GM21717 (cell line): ENCODE results near the gene CDRT15.
"Not testable (repeated sequence)": the region's sequence is repeated elsewhere in the genome, so short reads cannot be mapped to it uniquely, and the experiment has no call there.

Source experiments
- ATAC-seq: cut with Tn5 transposase; IDR thresholded peaks from one replicate; pipeline ENCODE4 v1.9.1; 2021; ENCODE audit warnings: mild to moderate bottlenecking, moderate library complexity; ENCODE audit not compliant: unreplicated experiment

Gene CDRT15

GRCh38 chr17:14209215-14209614, 27.4 kb downstream of the CDRT15 start:
- no peak for ATAC-seq

DNA sequence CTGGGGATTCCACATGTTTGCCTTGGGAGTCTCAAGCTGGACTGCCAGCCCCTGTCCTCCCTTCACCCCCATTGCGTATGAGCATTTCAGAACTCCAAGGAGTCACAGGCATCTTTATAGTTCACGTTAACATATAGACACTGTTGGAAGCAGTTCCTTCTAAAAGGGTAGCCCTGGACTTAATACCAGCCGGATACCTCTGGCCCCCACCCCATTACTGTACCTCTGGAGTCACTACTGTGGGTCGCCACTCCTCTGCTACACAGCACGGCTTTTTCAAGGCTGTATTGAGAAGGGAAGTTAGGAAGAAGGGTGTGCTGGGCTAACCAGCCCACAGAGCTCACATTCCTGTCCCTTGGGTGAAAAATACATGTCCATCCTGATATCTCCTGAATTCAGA, 28.9 kb downstream of the CDRT15 start:
- ATAC-seq = no peak

- no peak for ATAC-seq
Measured at GRCh38 chr17:14206891-14207290, 29.8 kb downstream of the CDRT15 start.

GRCh38 chr17:14205992-14206461, 30.6 kb downstream of the CDRT15 start:
- ATAC-seq = no peak

DNA sequence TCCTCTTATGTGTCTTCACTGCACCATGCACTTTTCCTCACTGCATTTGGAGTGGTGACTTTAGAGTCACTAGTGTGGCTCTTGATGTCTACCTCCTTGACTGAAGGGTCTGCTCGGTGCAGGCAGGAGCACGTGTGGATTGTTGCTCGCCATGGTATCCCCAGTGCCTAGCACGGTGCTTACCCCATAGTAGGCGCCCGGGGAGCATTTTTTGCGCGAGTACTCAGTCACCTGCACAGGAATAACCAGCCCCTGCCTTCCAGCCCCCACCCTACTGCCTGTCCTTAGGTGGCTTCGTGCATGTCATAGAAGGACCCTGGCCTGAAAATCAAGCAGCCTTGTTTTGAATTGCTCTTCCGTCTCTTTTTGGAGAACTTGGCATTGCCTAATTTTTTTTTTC, 31.3 kb downstream of the CDRT15 start:
- ATAC-seq = no peak

DNA sequence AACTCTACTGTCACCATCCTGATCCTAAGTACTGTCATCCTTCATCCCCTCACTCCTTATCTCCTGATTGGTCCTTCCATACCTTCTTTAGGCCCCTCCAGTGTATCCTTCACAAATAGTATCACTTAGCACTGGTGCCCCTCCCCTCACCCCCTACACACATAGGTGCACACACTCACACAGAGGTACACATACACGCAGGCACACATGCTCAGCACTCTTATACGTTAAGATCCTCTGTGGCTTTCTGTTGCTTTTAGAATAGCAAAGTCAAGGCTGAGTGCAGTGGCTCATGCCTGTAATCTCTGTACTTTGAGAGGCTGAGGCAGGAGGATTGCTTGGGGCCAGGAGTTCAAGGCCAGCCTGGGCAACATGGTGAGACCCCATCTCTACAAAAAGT, 32.1 kb downstream of the CDRT15 start:
- ATAC-seq = no peak

- no peak for ATAC-seq
Measured at GRCh38 chr17:14204084-14204483, 32.6 kb downstream of the CDRT15 start.

DNA sequence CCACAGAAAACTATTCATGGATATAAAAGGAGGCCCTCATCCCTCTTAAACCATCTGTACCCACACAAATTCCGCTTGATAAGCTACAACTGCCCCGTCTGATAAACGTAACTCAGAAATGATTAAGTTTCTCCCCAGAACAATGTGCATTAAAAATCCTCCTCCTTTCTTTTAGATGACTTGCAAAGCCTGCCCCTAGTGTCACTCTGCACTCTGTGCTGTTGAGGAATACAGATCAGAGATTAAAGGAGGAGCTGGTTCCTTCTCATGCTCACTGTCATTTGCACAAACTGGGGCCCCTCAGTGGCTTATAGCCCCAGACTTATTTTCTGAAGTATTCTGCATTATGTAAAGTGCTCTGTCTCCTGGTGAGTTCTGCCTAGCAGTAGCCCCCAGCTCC, 33.3 kb downstream of the CDRT15 start:
- ATAC-seq = no peak

GRCh38 chr17:14202388-14203166, 34.1 kb downstream of the CDRT15 start:
- ATAC-seq = no peak

DNA sequence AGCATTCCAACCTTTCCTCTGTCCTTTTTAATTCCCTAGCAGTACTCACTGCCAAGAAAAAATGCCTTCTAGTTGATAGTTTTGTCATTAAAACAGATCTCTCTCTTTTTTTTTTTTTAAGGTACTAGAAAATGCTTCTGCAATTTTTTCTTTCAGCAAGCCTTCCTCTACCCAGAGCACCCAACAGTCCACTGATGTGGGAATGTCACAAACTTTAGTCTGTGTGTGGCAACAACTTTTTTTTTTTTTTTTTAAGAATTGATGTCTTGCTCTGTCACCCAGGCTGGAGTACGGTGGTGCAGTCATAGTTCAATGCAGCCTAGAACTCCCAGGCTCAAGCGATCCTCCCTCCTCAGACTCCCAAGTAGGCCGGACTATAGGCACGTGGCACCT, 34.7 kb downstream of the CDRT15 start:
- ATAC-seq = no peak

- no peak for ATAC-seq
Measured at GRCh38 chr17:14201021-14201987, 35.4 kb downstream of the CDRT15 start.

GRCh38 chr17:14200354-14200753, 36.3 kb downstream of the CDRT15 start:
- no peak for ATAC-seq

GRCh38 chr17:14199601-14200000, 37.1 kb downstream of the CDRT15 start:
- ATAC-seq = no peak

GRCh38 chr17:14198575-14198974, 38.1 kb downstream of the CDRT15 start:
- no peak for ATAC-seq

GRCh38 chr17:14198013-14198412, 38.6 kb downstream of the CDRT15 start:
- ATAC-seq = no peak

- ATAC-seq = no peak
Measured at GRCh38 chr17:14197586-14197985, 39.1 kb downstream of the CDRT15 start.

- ATAC-seq = no peak
Measured at GRCh38 chr17:14197057-14197456, 39.6 kb downstream of the CDRT15 start.

GRCh38 chr17:14196377-14196997, 40.2 kb downstream of the CDRT15 start:
- ATAC-seq = no peak

- ATAC-seq = not testable (repeated sequence)
Measured at GRCh38 chr17:14192636-14193344, 43.9 kb downstream of the CDRT15 start.

GRCh38 chr17:14192039-14192438, 44.6 kb downstream of the CDRT15 start:
- ATAC-seq = not testable (repeated sequence)

GRCh38 chr17:14191469-14191868, 45.2 kb downstream of the CDRT15 start:
- not testable (repeated sequence) for ATAC-seq
